Measurements from ENCODE around the gene RAB30.

DNA sequence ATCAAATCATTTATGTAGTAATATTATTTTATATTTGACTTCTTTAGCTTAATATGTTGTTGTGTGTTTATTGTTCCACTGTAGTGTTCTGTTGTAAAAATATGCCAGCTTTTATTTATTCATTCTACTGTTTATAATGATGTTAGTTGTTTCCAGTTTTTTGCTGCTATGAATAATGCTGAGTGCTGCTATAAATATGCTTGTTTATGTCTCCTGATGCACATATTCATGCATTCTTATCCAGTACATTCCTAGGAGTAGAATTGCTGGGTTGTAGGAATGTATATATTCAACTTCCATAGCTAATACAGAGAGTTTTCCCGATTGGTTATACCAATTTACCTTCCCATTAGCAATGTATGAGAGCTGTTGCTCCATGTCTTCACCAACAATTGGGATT lies 33.5 kb upstream of the RAB30 start:
- no peak for TF ChIP-seq RAD21 (IDR thresholded peaks at IDR 0.05; ENCODE audit: low read depth)
- TF ChIP-seq, protein P1, sequence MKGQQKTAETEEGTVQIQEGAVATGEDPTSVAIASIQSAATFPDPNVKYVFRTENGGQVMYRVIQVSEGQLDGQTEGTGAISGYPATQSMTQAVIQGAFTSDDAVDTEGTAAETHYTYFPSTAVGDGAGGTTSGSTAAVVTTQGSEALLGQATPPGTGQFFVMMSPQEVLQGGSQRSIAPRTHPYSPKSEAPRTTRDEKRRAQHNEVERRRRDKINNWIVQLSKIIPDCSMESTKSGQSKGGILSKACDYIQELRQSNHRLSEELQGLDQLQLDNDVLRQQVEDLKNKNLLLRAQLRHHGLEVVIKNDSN (IDR thresholded peaks at IDR 0.05) = no peak
- no peak for TF ChIP-seq CREB1 (IDR thresholded peaks at IDR 0.05; ENCODE audit: low read depth)
- TF ChIP-seq, protein P2, sequence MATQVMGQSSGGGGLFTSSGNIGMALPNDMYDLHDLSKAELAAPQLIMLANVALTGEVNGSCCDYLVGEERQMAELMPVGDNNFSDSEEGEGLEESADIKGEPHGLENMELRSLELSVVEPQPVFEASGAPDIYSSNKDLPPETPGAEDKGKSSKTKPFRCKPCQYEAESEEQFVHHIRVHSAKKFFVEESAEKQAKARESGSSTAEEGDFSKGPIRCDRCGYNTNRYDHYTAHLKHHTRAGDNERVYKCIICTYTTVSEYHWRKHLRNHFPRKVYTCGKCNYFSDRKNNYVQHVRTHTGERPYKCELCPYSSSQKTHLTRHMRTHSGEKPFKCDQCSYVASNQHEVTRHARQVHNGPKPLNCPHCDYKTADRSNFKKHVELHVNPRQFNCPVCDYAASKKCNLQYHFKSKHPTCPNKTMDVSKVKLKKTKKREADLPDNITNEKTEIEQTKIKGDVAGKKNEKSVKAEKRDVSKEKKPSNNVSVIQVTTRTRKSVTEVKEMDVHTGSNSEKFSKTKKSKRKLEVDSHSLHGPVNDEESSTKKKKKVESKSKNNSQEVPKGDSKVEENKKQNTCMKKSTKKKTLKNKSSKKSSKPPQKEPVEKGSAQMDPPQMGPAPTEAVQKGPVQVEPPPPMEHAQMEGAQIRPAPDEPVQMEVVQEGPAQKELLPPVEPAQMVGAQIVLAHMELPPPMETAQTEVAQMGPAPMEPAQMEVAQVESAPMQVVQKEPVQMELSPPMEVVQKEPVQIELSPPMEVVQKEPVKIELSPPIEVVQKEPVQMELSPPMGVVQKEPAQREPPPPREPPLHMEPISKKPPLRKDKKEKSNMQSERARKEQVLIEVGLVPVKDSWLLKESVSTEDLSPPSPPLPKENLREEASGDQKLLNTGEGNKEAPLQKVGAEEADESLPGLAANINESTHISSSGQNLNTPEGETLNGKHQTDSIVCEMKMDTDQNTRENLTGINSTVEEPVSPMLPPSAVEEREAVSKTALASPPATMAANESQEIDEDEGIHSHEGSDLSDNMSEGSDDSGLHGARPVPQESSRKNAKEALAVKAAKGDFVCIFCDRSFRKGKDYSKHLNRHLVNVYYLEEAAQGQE (IDR thresholded peaks at IDR 0.05; ENCODE audit: low read depth) = no peak
- no peak for TF ChIP-seq TAF1 (IDR thresholded peaks at IDR 0.05; ENCODE audit: low read depth)
- TF ChIP-seq YY1 (IDR thresholded peaks at IDR 0.05; ENCODE audit: low read depth) = no peak

Data from Ishikawa (cell line).